Large intestine (tissue), 3 donors: Measurements from ENCODE around the gene DOCK9. TPM values are rescaled to one million over a fixed set of nuclear protein-coding genes. Genes with fewer than 3 reads are reported as not detected.

Experiments used
- DNase-seq, 2 donors: peaks; one replicate each; pipeline versions ENCODE4 v3.0.0 to v3.0.0-alpha.2; 2013
- H3K27ac ChIP-seq: one replicate; pipeline ENCODE4 v1.5.1; 2013; ENCODE audit warnings: low read length
- H3K27me3 ChIP-seq: 2 replicates; pipeline ENCODE4 v1.6.1; 2013; ENCODE audit warnings: low read length; ENCODE audit not compliant: control insufficient read depth, insufficient read depth
- H3K36me3 ChIP-seq: 2 replicates; pipeline ENCODE4 v1.6.1; 2013; ENCODE audit warnings: low read length; ENCODE audit not compliant: control insufficient read depth, insufficient read depth
- H3K4me1 ChIP-seq: one replicate; pipeline ENCODE4 v1.6.1; 2013; ENCODE audit warnings: low read length; ENCODE audit not compliant: control insufficient read depth, insufficient read depth
- H3K4me3 ChIP-seq: one replicate; pipeline ENCODE4 v1.5.1; 2013; ENCODE audit warnings: low read length
- H3K9me3 ChIP-seq: one replicate; pipeline ENCODE4 v1.6.1; 2013; ENCODE audit warnings: mild to moderate bottlenecking, low read depth, low read length, moderate library complexity; ENCODE audit not compliant: control insufficient read depth
- WGBS: methylation state at CpG from one replicate; pipeline ENCODE4 v1.1.5; 2013; ENCODE audit warnings: low lambda C conversion rate; ENCODE audit not compliant: insufficient coverage; 5-methylcytosine and 5-hydroxymethylcytosine counted together
- polyA plus RNA-seq: library from polyadenylated mRNA; unstranded; fragments of 120-200 nt; gene quantifications from one replicate; pipeline ENCODE4 v1.2.1, GENCODE V29; 2013

The DOCK9 gene
- polyA plus RNA-seq, 1 donor: 103 TPM

DNA sequence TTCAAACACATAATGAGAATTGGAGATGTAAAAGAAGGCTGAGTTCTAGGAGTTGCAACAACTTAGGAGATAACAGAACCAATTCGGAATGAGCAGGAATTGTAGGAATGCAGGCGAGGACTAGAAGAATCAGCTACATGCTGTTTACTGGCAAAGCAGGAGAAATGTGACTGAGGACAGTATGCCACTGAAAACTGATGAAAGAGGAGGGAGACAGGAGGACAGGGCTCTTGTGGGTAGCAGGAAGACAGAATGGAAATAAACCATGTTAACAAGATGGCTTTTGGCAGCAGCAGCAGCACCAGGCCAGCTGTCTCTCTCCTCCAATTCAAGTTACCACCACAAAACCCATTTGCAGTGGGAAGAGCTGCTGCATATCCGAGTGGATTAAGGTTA lies 134.4 kb downstream of the DOCK9 start:
- peaks cover 50% of the 10 kb centered on the region for H3K36me3 ChIP-seq
- H3K27me3 ChIP-seq: no peaks in the 10 kb centered on the region
- no peak for DNase-seq
- H3K9me3 ChIP-seq: no peaks in the 10 kb centered on the region
- no peaks in the 10 kb centered on the region for H3K4me1 ChIP-seq
- no CpG with 5 or more reads among the region's 3 CpGs for WGBS
- H3K4me3 ChIP-seq: no peak overlapping the region
- no peak overlapping the region for H3K27ac ChIP-seq

GRCh38 chr13:98842858-98843481 lies 134.9 kb downstream of the DOCK9 start:
- H3K27ac ChIP-seq: no peak overlapping the region
- peaks cover 47% of the 10 kb centered on the region for H3K36me3 ChIP-seq
- H3K27me3 ChIP-seq: no peaks in the 10 kb centered on the region
- H3K4me1 ChIP-seq: no peaks in the 10 kb centered on the region
- WGBS: 0% methylated on average over 1 of the region's 5 CpGs
- H3K9me3 ChIP-seq: no peaks in the 10 kb centered on the region
- H3K4me3 ChIP-seq: no peak overlapping the region
- peak; percentile 74 to 78 for DNase-seq

GRCh38 chr13:98842070-98842469 lies 135.8 kb downstream of the DOCK9 start:
- no peaks in the 10 kb centered on the region for H3K9me3 ChIP-seq
- no peak overlapping the region for H3K27ac ChIP-seq
- peaks cover 50% of the 10 kb centered on the region for H3K36me3 ChIP-seq
- no peak overlapping the region for H3K4me3 ChIP-seq
- H3K4me1 ChIP-seq: no peaks in the 10 kb centered on the region
- no CpG with 5 or more reads among the region's 2 CpGs for WGBS
- H3K27me3 ChIP-seq: no peaks in the 10 kb centered on the region
- no peak for DNase-seq

DNA sequence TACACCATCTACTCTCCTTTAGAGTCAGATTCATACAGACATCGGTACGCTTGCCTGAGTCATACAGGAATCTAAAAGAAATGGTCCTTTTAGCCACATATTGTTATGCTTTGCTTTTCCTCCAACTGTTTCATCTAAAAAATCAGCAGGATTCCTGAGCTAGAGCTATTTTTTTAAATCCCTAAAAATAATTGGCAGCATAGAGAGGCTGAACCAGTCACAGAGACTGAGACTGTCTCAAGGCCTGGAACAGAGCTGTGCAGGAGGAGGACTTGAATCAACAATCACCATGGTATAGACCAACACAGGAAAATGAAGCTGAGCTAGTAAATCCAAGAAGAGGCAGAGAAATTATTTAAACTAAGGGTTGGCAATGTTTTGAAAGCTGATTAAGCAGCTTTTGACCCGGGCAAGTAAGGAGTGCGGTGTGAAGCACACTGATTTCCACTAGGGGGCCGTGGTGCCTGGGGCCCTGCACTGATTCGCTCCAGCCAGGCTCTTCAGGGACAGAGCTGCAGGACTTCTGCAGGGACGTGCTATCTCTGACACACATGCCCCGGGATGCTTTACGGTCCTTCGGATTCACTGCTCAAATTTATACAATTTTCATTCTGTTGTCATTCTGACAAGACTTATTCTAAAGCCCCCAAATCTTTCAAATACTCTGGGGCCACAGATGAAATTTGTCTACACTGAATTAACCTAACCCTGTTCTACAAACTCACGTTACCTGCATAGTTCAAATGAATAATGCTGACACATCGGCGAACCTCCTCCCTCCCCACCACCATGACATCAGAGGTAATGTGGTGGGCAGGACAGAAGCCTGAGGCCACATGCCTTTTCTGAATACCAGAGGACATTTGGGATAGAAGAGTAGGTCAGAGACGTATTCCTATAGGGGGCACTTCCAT lies 137.8 kb downstream of the DOCK9 start:
- Histone ChIP-seq H3K27me3 (no peaks in the 10 kb centered on the region), H3K4me3 (no peak overlapping the region), H3K4me1 (no peaks in the 10 kb centered on the region), H3K9me3 (no peaks in the 10 kb centered on the region), H3K27ac (no peak overlapping the region), H3K36me3 (peaks cover 44% of the 10 kb centered on the region)
- 24% methylated on average over 3 of the region's 14 CpGs for whole genome bisulfite sequencing
- peak; percentile 43 to 65 for DNase-seq

GRCh38 chr13:98838776-98839175 lies 139.1 kb downstream of the DOCK9 start:
- H3K27me3 ChIP-seq: no peaks in the 10 kb centered on the region
- no peak for DNase-seq
- no peaks in the 10 kb centered on the region for H3K4me1 ChIP-seq
- no peak overlapping the region for H3K4me3 ChIP-seq
- H3K9me3 ChIP-seq: no peaks in the 10 kb centered on the region
- WGBS: no CpG with 5 or more reads among the region's 2 CpGs
- peaks cover 36% of the 10 kb centered on the region for H3K36me3 ChIP-seq
- H3K27ac ChIP-seq: no peak overlapping the region

DNA sequence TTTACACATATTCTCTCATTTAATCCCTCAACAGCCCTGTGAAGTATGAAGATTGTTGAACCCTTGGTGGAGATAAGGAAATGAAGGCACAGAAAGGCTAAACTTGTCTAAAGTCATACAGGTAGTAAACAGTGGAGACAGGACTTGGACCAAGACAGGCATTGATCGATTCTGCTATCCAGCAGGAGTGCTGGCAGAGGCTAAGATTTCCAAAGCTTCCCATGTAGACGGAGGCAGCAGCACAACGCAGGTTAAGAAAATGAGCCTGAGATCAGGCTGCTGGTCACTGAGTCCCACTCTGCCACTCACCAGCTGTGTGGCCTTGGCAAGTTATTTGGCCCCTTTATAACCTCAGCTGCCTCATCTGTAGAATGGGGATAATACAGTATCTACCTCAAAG lies 140.0 kb downstream of the DOCK9 start:
- H3K36me3 ChIP-seq: peaks cover 33% of the 10 kb centered on the region
- H3K27me3 ChIP-seq: no peaks in the 10 kb centered on the region
- WGBS: no CpG with 5 or more reads among the region's 3 CpGs
- no peak for DNase-seq
- H3K4me1 ChIP-seq: no peaks in the 10 kb centered on the region
- H3K9me3 ChIP-seq: no peaks in the 10 kb centered on the region
- no peak overlapping the region for H3K4me3 ChIP-seq
- no peak overlapping the region for H3K27ac ChIP-seq

DNA sequence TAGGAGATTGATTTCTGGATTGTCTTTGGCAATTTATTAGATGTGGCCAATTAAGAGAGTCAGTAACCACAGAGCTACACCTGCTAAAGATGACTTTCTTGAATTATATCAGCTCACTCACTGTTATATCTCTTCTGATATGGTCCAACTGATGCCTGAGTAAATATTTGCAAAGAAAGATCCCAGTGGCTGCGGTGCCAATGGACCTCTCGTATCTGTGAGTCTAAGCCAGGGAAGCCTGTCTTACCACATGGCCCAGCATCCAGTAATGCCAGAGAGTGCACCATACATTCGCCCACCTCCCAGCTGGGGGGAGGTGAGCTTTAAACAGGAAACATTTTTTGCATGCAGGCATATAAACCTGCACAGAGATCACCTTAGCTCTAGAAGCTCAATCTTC lies 142.7 kb downstream of the DOCK9 start:
- WGBS: no CpG with 5 or more reads among the region's 3 CpGs
- Histone ChIP-seq H3K36me3 (peaks cover 54% of the 10 kb centered on the region), H3K9me3 (no peaks in the 10 kb centered on the region), H3K4me1 (no peaks in the 10 kb centered on the region), H3K4me3 (no peak overlapping the region), H3K27ac (no peak overlapping the region), H3K27me3 (no peaks in the 10 kb centered on the region)
- no peak for DNase-seq

- Histone ChIP-seq H3K36me3 (peaks cover 61% of the 10 kb centered on the region), H3K4me1 (no peaks in the 10 kb centered on the region), H3K27ac (no peak overlapping the region), H3K27me3 (no peaks in the 10 kb centered on the region), H3K4me3 (no peak overlapping the region), H3K9me3 (no peaks in the 10 kb centered on the region)
- DNase-seq: no peak
- no CpG with 5 or more reads among the region's 7 CpGs for WGBS
These were observed 143.5 kb downstream of the DOCK9 start for GRCh38 chr13:98834254-98834960.

DNA sequence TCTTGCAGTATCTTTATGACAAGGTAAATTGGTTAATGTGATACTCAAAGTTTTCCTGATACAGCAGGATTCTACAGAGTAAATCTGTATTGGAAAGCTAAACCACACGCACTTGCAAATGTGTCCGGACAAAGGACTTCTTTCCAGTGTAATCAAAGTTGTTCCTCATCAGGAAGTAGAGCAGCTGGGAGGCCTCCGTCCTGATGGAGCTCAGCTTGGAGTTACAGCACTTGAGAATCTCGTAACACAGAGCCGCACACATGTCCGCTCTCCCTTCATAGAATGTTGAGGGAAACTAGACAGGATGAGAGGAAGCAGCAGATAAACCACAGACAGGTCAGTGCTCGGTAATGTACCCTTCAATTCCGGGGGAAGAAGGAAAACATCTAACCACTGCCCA lies 146.6 kb downstream of the DOCK9 start:
- Histone ChIP-seq H3K4me1 (peaks cover 3% of the 10 kb centered on the region), H3K4me3 (no peak overlapping the region), H3K9me3 (no peaks in the 10 kb centered on the region), H3K27ac (peak overlapping the region; percentile 16), H3K36me3 (peaks cover 66% of the 10 kb centered on the region), H3K27me3 (no peaks in the 10 kb centered on the region)
- DNase-seq: peak in 1 of 2 donors; percentile 19
- WGBS: no CpG with 5 or more reads among the region's 8 CpGs

DNA sequence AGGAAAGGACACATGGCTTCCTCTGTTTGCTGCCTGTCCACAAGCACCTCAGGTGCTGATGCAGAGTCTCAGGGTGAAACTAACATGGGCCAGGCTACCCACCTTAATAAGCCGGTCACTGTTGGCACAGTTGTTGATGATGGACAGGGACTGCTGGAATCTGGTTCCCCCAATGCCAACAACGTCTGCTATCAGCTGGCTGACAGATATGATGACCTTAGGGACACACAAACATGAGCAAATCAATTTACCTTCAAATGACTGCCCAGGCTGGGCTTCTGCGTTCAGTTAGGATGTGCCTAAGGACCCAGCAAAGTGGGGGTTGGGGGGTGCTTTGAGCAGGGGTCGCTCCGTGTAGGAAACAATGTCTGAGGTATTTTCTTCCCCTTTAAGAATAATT lies 148.3 kb downstream of the DOCK9 start:
- no peak overlapping the region for H3K27ac ChIP-seq
- peaks cover 3% of the 10 kb centered on the region for H3K4me1 ChIP-seq
- H3K27me3 ChIP-seq: no peaks in the 10 kb centered on the region
- WGBS: no CpG with 5 or more reads among the region's 5 CpGs
- no peaks in the 10 kb centered on the region for H3K9me3 ChIP-seq
- H3K36me3 ChIP-seq: peaks cover 74% of the 10 kb centered on the region
- H3K4me3 ChIP-seq: no peak overlapping the region
- no peak for DNase-seq
